NOMO-1 treated with dmso at 0.1 percent for 144 hours (cell line): ENCODE data around the gene FCHO2.
A peak's percentile ranks its signal among the peaks of the same experiment; 100 is the strongest.
"Not testable (repeated sequence)": the region's sequence is repeated elsewhere in the genome, so short reads cannot be mapped to it uniquely, and the experiment has no call there.

ENCODE experiments used
- DNase-seq: peaks from one replicate; lab custom pipeline; 2025; ENCODE audit not compliant: unreplicated experiment; lab: John Stamatoyannopoulos, UW

The FCHO2 gene

GRCh38 chr5:72955143-72955767 lies 586 bp upstream of the FCHO2 start:
- no peak for DNase-seq

DNA sequence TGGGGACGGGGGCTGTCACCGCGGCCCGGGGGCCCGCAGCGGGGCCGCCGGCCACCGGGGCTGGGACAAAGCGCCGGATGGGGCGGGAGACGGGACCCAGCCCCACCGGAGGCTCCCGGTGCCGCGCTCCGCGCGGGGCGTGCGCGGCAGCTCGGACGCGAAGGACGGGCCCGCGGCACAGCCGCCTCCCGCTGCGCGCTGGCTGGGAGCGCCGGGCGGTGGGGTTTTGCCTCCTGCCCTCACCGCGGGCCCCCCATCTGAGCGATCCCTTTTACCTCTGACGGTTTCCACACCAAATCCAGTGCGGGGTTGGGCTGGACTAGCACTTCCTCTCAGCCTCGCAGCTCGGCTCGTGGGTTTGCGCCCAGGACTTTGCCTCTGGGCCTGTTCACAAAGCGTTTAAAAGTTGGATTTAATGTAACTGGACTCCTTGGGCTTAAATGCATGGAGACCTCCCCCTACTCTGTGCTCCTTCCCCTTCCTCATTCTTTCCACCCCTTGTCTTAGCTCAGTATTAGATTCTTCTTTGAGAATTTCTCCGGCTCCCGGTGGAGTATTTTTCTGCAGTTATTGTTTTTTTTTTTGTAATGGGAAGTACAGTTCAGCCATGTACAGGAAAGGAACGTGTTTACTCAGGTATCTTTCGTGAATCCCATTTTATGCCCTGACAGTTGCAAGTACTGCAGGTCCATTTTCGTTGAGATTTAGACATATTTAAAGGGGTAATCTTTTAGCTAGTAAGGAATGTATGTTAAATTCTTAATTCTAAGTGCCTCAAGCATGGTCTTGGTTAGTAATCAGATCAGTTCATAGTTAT lies 691 bp downstream of the FCHO2 start:
- DNase-seq, result peak; percentile 22

GRCh38 chr5:72957337-72957736 lies 1.5 kb downstream of the FCHO2 start:
- no peak for DNase-seq

GRCh38 chr5:72959257-72959656 lies 3.4 kb downstream of the FCHO2 start:
- DNase-seq, result no peak

DNA sequence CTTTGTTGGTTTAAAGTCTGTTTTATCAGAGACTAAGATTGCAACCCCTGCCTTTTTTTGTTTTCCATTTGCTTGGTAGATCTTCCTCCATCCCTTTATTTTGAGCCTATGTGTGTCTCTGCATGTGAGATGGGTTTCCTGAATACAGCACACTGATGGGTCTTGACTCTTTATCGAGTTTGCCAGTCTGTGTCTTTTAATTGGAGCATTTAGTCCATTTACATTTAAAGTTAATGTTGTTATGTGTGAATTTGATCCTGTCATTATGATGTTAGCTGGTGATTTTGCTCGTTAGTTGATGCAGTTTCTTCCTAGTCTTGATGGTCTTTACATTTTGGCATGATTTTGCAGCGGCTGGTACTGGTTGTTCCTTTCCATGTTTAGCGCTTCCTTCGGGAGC lies 18.6 kb downstream of the FCHO2 start:
- not testable (repeated sequence) for DNase-seq

GRCh38 chr5:72976810-72977209 lies 21.0 kb downstream of the FCHO2 start:
- not testable (repeated sequence) for DNase-seq

DNA sequence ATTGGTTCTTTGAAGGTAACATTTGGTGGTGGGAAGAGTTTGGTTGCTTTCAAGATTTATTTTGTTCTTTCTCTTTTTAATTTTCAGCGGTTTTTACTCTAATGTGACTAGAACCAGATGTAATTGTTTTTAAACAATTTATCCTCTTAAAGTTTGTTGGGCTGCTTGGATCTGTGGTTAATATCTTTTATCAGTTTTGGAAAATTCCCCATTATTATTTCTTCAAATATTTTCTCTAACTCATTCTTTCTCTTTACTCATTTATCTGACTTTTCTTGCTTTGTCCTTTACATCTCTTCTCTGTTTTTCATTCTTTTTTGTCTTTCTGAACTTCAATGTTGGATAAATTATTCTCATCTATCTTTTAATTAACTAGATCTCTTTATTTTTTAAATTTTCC lies 29.9 kb downstream of the FCHO2 start:
- DNase-seq, result no peak

- DNase-seq, result no peak
Observed at GRCh38 chr5:72988769-72989168, 32.9 kb downstream of the FCHO2 start.

GRCh38 chr5:72991394-72991793 lies 35.6 kb downstream of the FCHO2 start:
- no peak for DNase-seq

DNA sequence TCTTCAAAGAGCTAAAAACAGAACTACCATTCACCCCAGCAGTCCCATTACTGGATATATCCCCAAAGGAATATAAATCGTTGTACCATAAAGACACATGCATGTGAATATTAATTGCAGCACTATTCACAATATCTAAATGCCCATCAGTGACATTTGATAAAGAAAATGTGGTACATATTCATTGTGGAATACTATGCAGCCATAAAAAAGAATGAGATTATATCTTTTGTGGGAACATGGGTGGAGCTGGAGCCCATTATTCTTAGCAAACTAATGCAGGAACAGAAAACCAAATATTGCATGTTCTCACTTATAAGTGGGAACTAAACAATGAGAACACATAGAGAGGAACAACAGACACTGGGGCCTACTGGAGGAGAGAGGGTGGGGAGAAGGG lies 38.7 kb downstream of the FCHO2 start:
- no peak for DNase-seq

GRCh38 chr5:72996632-72997031 lies 40.8 kb downstream of the FCHO2 start:
- DNase-seq, result no peak

- no peak for DNase-seq
Observed at GRCh38 chr5:72999916-73000315, 44.1 kb downstream of the FCHO2 start.

- no peak for DNase-seq
Observed at GRCh38 chr5:73005886-73006285, 50.0 kb downstream of the FCHO2 start.

DNA sequence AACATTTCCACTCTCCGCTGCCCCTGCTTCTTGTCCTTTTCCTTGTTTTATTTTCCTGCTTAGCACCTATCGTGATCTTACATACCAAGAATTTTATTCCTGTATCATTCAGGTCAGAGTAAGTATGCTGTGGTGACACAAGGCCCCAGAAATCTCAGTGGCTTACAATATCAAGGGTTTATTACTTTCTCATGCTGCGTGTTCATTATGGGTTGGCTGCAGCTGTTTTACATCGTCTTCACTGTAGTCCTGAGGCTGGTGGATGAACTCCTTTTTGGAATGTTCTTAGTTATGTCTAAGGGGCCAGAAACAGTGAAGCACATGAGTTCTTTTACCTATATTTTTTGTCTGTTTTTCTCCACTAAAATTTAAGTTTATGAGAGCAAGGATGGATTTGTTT lies 51.2 kb downstream of the FCHO2 start:
- no peak for DNase-seq

DNA sequence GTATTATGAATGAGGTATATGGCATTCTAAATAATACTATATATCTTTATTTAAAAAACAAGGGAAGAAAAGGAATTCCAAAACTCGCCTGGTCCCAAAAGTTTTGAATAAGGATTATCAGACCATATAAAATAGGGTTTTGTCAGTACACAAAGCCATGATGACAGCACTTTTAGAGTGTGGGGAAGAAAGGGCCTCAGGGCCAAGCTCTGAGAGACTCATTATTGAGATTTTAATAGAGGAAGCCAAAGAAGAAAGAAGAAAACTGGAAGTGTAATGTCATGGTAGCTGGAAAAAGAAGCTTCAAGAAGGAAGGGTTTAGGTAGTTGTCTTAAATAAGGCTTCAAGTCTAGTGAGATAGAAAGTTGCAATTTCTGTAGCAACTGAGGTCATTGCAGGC lies 53.0 kb downstream of the FCHO2 start:
- no peak for DNase-seq

- DNase-seq, result not testable (repeated sequence)
Observed at GRCh38 chr5:73011612-73012011, 55.8 kb downstream of the FCHO2 start.

DNA sequence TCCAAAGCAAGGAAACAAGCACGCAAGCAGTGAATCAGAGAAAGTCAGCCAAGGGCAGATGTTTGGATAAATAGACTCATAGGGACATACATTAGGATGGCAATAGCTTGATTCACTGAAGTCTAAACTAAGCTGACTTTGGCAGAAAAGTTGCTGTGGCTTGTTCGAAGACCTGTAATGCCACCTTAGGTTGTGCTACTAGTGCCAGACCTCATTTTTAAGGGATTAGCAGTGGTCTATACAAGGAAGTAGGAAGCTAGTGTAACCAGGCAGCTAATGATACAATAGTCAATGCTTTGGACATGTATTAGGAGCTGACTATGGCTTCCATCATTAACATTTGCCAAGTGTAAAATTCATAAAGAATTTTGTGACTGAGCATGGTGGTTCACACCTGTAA lies 63.1 kb downstream of the FCHO2 start:
- DNase-seq, result no peak

GRCh38 chr5:73019766-73020165 lies 63.9 kb downstream of the FCHO2 start:
- no peak for DNase-seq

- no peak for DNase-seq
Observed at GRCh38 chr5:73022471-73023169, 66.8 kb downstream of the FCHO2 start.

DNA sequence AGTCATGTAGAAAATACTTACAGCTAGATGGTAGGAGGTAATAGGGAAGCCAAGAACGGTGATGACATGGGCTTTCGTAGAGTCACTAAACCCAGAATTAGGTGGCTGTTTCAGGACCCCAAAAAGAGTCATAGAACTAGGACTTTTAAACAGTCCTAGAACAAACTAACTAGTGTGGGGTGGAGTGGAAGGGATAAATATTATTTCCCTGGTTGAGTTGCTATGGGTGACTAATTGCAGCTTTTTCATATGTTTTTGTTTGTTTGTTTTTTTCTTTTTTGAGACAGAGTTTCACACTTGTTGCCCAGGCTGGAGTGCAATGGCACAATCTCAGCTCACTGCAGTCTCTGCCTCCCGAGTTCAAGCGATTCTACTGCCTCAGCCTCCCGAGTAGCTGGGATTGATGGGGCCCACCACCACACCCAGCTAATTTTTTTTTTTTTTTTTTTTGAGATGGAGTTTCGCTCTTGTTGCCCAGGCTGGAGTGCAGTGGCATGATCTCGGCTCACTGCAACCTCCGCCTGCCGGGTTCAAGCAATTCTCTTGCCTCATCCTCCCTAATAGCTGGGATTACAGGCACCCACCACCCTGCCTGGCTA lies 69.2 kb downstream of the FCHO2 start:
- DNase-seq, result not testable (repeated sequence)

DNA sequence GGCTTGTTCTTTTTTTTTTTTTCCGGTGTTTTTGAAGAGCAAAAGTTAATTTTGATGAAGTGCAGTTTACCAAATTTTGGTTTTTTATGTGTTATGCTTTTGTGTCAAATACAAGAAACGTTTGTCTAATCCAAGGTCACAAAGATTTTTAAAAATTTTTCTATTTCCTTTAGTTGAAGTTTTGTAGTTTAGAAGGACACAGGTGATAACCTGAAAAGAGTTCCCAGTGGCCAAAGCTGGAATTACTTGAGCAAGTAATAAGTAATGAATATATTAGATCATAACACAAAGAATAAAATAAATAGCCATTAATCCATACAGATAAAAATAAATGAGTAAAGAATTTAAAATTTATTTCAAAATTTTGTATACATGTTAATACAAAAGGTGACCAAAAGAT lies 71.5 kb downstream of the FCHO2 start:
- no peak for DNase-seq

- no peak for DNase-seq
Observed at GRCh38 chr5:73027816-73028215, 72.0 kb downstream of the FCHO2 start.
